ENCODE results near the gene OXT. TPM values are rescaled to one million over a fixed set of nuclear protein-coding genes. Genes with fewer than 3 reads are reported as not detected.

OXT gene
- total and polyA plus RNA-seq, 2 of the 8 experiments (the other 6 are each of a cell fraction or from before 2014, with no cell fraction given) = not detected

DNA sequence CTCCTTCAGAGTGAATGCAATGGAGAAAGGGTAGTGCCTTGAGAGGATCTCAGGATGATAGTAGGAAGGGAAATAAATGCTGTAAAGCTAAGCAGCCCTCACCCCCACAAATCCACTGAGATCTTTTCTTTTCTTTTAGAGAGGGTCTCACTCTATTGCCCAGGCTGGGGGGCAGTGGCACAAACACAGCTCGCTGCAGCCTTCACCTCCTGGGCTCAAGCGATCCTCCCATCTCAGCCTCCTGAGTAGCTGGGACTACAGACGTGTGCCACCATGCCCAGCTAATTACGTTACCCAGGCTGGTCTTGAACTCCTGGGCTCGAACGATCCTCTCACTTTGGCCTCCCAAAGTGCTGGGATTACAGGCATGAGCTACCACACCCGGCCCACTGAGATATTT lies 29.1 kb downstream of the OXT start:
- Histone ChIP-seq H2BK20ac (ENCODE audit: low read length) (no peak overlapping the region), H3K36me3 (ENCODE audit: control insufficient read depth in 2 of 4, insufficient read depth in 4 of 4, low read length in 3 of 4) (no peaks in the 10 kb centered on the region), H3K27me3 (replicated peaks in 1 of 4; ENCODE audit: control insufficient read depth in 3 of 4, extremely low read depth in 1 of 4, insufficient read depth in 3 of 4, low read length in 3 of 4) (0 out of 7 replicates have a peak, but pooled peaks cover 0 to under 1% (median 0%) of the 10 kb centered on the region in 4 experiments), H2AK5ac (ENCODE audit: low read depth, low read length) (no peak overlapping the region), H4K8ac (ENCODE audit: extremely low read depth, insufficient read depth, low read length) (no peak overlapping the region), H3K9ac (replicated peaks in 1 of 4; ENCODE audit: extremely low read depth in 1 of 4, low read depth in 3 of 4, low read length in 3 of 4) (no peak overlapping the region), H2BK15ac (ENCODE audit: low read length) (no peak overlapping the region), H3K79me1 (ENCODE audit: low read depth, low read length) (no peaks in the 10 kb centered on the region), H3K23ac (ENCODE audit: insufficient read length) (no peak overlapping the region), H2BK120ac (replicated peaks; ENCODE audit: low read depth, low read length) (no peak overlapping the region), H2AFZ (ENCODE audit: low read length) (no peak overlapping the region), H2BK5ac (ENCODE audit: low read depth, low read length) (no peak overlapping the region), H3K14ac (ENCODE audit: insufficient read length) (no peak overlapping the region), H3K18ac (ENCODE audit: extremely low read depth, low read length) (no peak overlapping the region), H3K79me2 (ENCODE audit: control insufficient read depth in 1 of 2, insufficient read depth in 2 of 2, low read length in 2 of 2) (no peaks in the 10 kb centered on the region), H3K4me1 (replicated peaks in 1 of 4; ENCODE audit: control insufficient read depth in 3 of 4, insufficient read depth in 4 of 4, low read length in 3 of 4) (no peaks in the 10 kb centered on the region), H3K4me2 (ENCODE audit: insufficient read depth in 1 of 2, low read depth in 2 of 2, low read length in 2 of 2) (no peak overlapping the region), H3K9me3 (ENCODE audit: insufficient read depth in 2 of 2, low read depth in 1 of 2, low read length in 1 of 2) (no peaks in the 10 kb centered on the region), H3K27ac (ENCODE audit: low read depth, low read length) (no peak overlapping the region), H3K23me2 (ENCODE audit: low read depth, low read length) (no peaks in the 10 kb centered on the region), H3K4ac (replicated peaks; ENCODE audit: insufficient read length, low read depth, low read length) (no peak overlapping the region), H4K20me1 (replicated peaks in 1 of 2; ENCODE audit: control insufficient read depth in 1 of 2, insufficient read depth in 2 of 2, low read length in 2 of 2) (no peaks in the 10 kb centered on the region), H4K91ac (replicated peaks; ENCODE audit: insufficient read length, low read length) (no peak overlapping the region), H2BK12ac (ENCODE audit: low read depth, low read length) (no peak overlapping the region), H3K4me3 (ENCODE audit: extremely low read depth in 1 of 4, insufficient read depth in 2 of 4, low read depth in 3 of 4, low read length in 4 of 4) (no peak overlapping the region), H4K5ac (ENCODE audit: insufficient read length, low read depth, low read length) (no peak overlapping the region), H3K56ac (replicated peaks; ENCODE audit: insufficient read length, low read depth, low read length) (no peak overlapping the region)
- CTCF ChIA-PET (ENCODE audit: partially characterized antibody) = interaction anchor here (0.7 to 8.2 kb wide), 9 partner anchors 10 to 216 kb away, joined by 3 to 50 read pairs (median 4); partner anchors contain the start of gene AVP
- DNase-seq (ENCODE audit: low read depth in 1 of 2, low spot score in 2 of 2) = no peak
- POLR2A ChIA-PET (ENCODE audit: partially characterized antibody) = no interaction called here
- WGBS, 2 experiments (ENCODE audit: extremely low coverage in 1 of 2, insufficient coverage in 1 of 2, insufficient read length in 1 of 2, insufficient replicate concordance in 2 of 2, low coverage in 1 of 2, low lambda C conversion rate in 2 of 2, missing lambda C conversion rate in 1 of 2) = 92% methylated on average over 7 of the region's 7 CpGs; no CpG with 5 or more reads in 1 of the 2 experiments
- no peak for FAIRE-seq
- TF ChIP-seq JUN (IDR thresholded peaks at IDR 0.05; ENCODE audit: low read depth, low read length) (no peak), KDM1A (IDR thresholded peaks at IDR 0.05; ENCODE audit: borderline replicate concordance, low read length) (no peak)

Data from H1 (cell line).